Suprapubic skin (tissue), 4 donors: ENCODE results near the gene CHST8. TPM values are rescaled to one million over a fixed set of nuclear protein-coding genes. Genes with fewer than 3 reads are reported as not detected.

ENCODE experiments used
- DNase-seq, 2 donors: peaks; one replicate each; pipeline ENCODE4 v3.0.0-alpha.2; 2019; ENCODE audit warnings: low spot score in 2 of 2
- H3K27ac ChIP-seq: fragments of 200-600 bp; sonication (generic); one replicate; pipeline ENCODE4 v1.5.1; 2019
- H3K27me3 ChIP-seq: fragments of 200-600 bp; sonication (generic); one replicate; pipeline ENCODE4 v1.5.1; 2019
- H3K36me3 ChIP-seq: fragments of 200-600 bp; sonication (generic); one replicate; pipeline ENCODE4 v1.5.1; 2019
- H3K4me1 ChIP-seq: fragments of 200-600 bp; sonication (generic); one replicate; pipeline ENCODE4 v1.5.1; 2019
- H3K4me3 ChIP-seq: fragments of 200-600 bp; sonication (generic); one replicate; pipeline ENCODE4 v1.5.1; 2019; ENCODE audit warnings: mild to moderate bottlenecking
- H3K9me3 ChIP-seq: fragments of 200-600 bp; sonication (generic); one replicate; pipeline ENCODE4 v1.5.1; 2019
- EP300 ChIP-seq: sonication (generic); formaldehyde crosslinking; IDR thresholded peaks from one replicate; pipeline ENCODE4 v1.6.1; 2017; ENCODE audit warnings: antibody characterized with exemption
- POLR2A ChIP-seq, 2 donors: fragments of 450-650 bp; IDR thresholded peaks; one replicate each; pipeline ENCODE4 v1.6.1; 2017; ENCODE audit warnings: antibody characterized with exemption in 2 of 2, mild to moderate bottlenecking in 2 of 2, moderate library complexity in 2 of 2
- POLR2AphosphoS5 ChIP-seq, 3 donors: sonication (generic); formaldehyde crosslinking; IDR thresholded peaks; one replicate each; pipeline ENCODE4 v1.6.1; 2017; ENCODE audit warnings: antibody characterized with exemption in 3 of 3
- WGBS: methylation state at CpG from one replicate; pipeline ENCODE4 v1.1.5; 2018; 5-methylcytosine and 5-hydroxymethylcytosine counted together
- total RNA-seq, 4 donors: library from RNA; depleted of rRNA; stranded (reverse); fragments of >200 nt; gene quantifications; one replicate each; pipeline ENCODE4 v1.1.0, GENCODE V29; 2016
- TF ChIP-seq, protein P1 (sequence below), 2 donors: fragments of 200-600 bp in 1 of 2; fragments of 450-650 bp in 1 of 2; sonication (generic) in 1 of 2; IDR thresholded peaks; one replicate each; pipeline ENCODE4 v1.5.1; 2016 to 2019; ENCODE audit warnings: antibody characterized with exemption in 2 of 2, mild to moderate bottlenecking in 1 of 2, moderate library complexity in 1 of 2

CHST8 gene
- total RNA-seq, 4 donors from 2014 or later: 0.36 TPM; not detected in 3

DNA sequence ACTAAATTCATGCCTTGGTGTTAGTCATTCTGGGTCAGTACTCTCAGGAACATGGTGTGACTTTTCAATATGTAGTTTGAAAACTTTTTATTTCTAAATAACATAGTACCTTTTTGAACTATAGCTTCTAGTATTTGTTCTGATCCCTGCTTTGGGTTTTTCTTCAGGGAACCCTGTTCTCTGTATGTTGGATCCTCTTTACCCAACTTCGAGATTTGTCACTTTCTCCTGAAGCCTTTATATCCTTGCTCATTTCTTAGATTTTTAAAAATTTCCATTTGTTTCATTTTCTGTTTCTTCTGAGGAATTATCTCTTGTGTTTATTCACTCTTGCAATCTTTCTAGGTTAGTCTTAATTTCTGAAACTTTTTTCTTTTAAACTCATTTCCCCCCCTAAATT lies 12.4 kb upstream of the CHST8 start:
- Histone ChIP-seq H3K4me3 (no peak overlapping the region), H3K27ac (no peak overlapping the region), H3K9me3 (no peaks in the 10 kb centered on the region), H3K4me1 (no peaks in the 10 kb centered on the region), H3K27me3 (peaks cover 34% of the 10 kb centered on the region), H3K36me3 (no peaks in the 10 kb centered on the region)
- TF ChIP-seq, protein P1, sequence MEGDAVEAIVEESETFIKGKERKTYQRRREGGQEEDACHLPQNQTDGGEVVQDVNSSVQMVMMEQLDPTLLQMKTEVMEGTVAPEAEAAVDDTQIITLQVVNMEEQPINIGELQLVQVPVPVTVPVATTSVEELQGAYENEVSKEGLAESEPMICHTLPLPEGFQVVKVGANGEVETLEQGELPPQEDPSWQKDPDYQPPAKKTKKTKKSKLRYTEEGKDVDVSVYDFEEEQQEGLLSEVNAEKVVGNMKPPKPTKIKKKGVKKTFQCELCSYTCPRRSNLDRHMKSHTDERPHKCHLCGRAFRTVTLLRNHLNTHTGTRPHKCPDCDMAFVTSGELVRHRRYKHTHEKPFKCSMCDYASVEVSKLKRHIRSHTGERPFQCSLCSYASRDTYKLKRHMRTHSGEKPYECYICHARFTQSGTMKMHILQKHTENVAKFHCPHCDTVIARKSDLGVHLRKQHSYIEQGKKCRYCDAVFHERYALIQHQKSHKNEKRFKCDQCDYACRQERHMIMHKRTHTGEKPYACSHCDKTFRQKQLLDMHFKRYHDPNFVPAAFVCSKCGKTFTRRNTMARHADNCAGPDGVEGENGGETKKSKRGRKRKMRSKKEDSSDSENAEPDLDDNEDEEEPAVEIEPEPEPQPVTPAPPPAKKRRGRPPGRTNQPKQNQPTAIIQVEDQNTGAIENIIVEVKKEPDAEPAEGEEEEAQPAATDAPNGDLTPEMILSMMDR (IDR thresholded peaks at IDR 0.05): no peak
- TF ChIP-seq EP300 (no peak), POLR2A (IDR thresholded peaks at IDR 0.05) (no peak), POLR2AphosphoS5 (IDR thresholded peaks at IDR 0.05) (no peak)
- no peak for DNase-seq
- WGBS: 80% methylated on average over 1 of the region's 1 CpG

- Histone ChIP-seq H3K9me3 (no peaks in the 10 kb centered on the region), H3K27me3 (peaks cover 29% of the 10 kb centered on the region), H3K27ac (no peak overlapping the region), H3K36me3 (no peaks in the 10 kb centered on the region), H3K4me3 (no peak overlapping the region), H3K4me1 (no peaks in the 10 kb centered on the region)
- no peak for DNase-seq
- TF ChIP-seq, protein P1 (IDR thresholded peaks at IDR 0.05): no peak
- TF ChIP-seq EP300 (no peak), POLR2AphosphoS5 (IDR thresholded peaks at IDR 0.05) (no peak), POLR2A (IDR thresholded peaks at IDR 0.05) (no peak)
- 85% methylated on average over 1 of the region's 1 CpG for WGBS
Measured at GRCh38 chr19:33610588-33610987, 11.2 kb upstream of the CHST8 start.

GRCh38 chr19:33612928-33613619 lies 8.7 kb upstream of the CHST8 start:
- Histone ChIP-seq H3K27me3 (peaks cover 36% of the 10 kb centered on the region), H3K27ac (no peak overlapping the region), H3K9me3 (no peaks in the 10 kb centered on the region), H3K4me1 (no peaks in the 10 kb centered on the region), H3K36me3 (no peaks in the 10 kb centered on the region), H3K4me3 (no peak overlapping the region)
- no peak for DNase-seq
- 58% methylated on average over 10 of the region's 11 CpGs for WGBS
- TF ChIP-seq POLR2AphosphoS5 (IDR thresholded peaks at IDR 0.05): no peak
- TF ChIP-seq POLR2A (IDR thresholded peaks at IDR 0.05): no peak
- TF ChIP-seq EP300: no peak
- TF ChIP-seq, protein P1 (IDR thresholded peaks at IDR 0.05): no peak

GRCh38 chr19:33613620-33614000 lies 8.1 kb upstream of the CHST8 start:
- no peak for DNase-seq
- TF ChIP-seq POLR2AphosphoS5 (IDR thresholded peaks at IDR 0.05): no peak
- TF ChIP-seq, protein P1 (IDR thresholded peaks at IDR 0.05): no peak
- H3K4me3 ChIP-seq: no peak overlapping the region
- H3K27ac ChIP-seq: no peak overlapping the region
- H3K9me3 ChIP-seq: no peaks in the 10 kb centered on the region
- peaks cover 35% of the 10 kb centered on the region for H3K27me3 ChIP-seq
- no peaks in the 10 kb centered on the region for H3K4me1 ChIP-seq
- no peaks in the 10 kb centered on the region for H3K36me3 ChIP-seq
- 57% methylated on average over 3 of the region's 3 CpGs for WGBS

DNA sequence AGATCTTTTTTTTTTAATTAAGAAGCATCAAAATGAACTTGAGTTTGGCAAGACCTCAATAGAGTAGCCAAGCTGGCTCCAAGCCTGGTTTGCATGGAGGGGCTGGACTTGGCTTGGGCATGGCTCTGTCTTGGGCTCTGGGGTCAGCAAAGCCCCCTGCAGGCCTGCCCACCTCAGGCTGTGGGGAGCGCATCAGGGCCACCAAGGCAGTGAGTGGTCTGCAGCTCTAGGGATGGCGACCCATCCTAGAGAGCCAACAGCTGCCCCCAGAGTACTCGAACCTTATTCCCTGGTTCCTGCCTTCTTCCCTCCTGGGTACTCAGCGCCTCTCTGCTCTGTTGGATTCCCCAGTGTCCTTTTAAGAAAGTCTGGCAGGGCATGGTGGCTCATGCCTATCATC lies 5.4 kb upstream of the CHST8 start:
- H3K27me3 ChIP-seq: peaks cover 62% of the 10 kb centered on the region

More for the DNA sequence above, 5.4 kb upstream of the CHST8 start:
- TF ChIP-seq POLR2A (IDR thresholded peaks at IDR 0.05): no peak
- TF ChIP-seq POLR2AphosphoS5 (IDR thresholded peaks at IDR 0.05): no peak
- TF ChIP-seq EP300: no peak
- TF ChIP-seq, protein P1 (IDR thresholded peaks at IDR 0.05): no peak
- peaks cover 2% of the 10 kb centered on the region for H3K4me1 ChIP-seq
- H3K36me3 ChIP-seq: no peaks in the 10 kb centered on the region
- no peak overlapping the region for H3K4me3 ChIP-seq
- 97% methylated on average over 4 of the region's 4 CpGs for WGBS
- DNase-seq: no peak
- H3K9me3 ChIP-seq: no peaks in the 10 kb centered on the region
- no peak overlapping the region for H3K27ac ChIP-seq
